Coronary artery (tissue), 2 donors: ENCODE measurements around the gene KLK4.

Source experiments
- DNase-seq: peaks from one replicate; pipeline ENCODE4 v3.0.0-alpha.2; 2017; ENCODE audit warnings: low spot score
- H3K27ac ChIP-seq, 2 donors: fragments of 200-600 bp; sonication (generic); one replicate each; pipeline ENCODE4 v1.5.1; 2016 to 2019
- H3K4me3 ChIP-seq: fragments of 200-600 bp; sonication (generic); 2 replicates; pipeline ENCODE4 v1.5.1; 2016; ENCODE audit warnings: mild to moderate bottlenecking, moderate library complexity
- TF ChIP-seq, protein P1 (sequence below): fragments of 200-600 bp; sonication (generic); IDR thresholded peaks from one replicate; pipeline ENCODE4 v1.5.1; 2019; ENCODE audit warnings: antibody characterized with exemption

The KLK4 gene

DNA sequence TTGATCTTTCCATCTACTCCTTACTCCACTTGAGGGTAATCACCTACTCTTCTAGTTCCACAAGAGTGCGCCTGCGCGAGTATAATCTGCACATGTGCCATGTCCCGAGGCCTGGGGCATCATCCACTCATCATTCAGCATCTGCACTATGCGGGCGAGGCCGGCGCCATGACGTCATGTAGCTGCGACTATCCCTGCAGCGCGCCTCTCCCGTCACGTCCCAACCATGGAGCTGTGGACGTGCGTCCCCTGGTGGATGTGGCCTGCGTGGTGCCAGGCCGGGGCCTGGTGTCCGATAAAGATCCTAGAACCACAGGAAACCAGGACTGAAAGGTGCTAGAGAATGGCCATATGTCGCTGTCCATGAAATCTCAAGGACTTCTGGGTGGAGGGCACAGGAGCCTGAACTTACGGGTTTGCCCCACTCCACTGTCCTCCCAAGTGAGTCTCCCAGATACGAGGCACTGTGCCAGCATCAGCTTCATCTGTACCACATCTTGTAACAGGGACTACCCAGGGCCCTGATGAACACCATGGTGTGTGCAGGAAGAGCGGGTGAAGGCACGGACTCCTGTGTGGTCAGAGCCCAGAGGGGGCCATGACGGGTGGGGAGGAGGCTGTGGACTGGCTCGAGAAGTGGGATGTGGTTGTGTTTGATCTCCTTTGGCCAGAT, 40.6 kb downstream of the KLK4 start:
- DNase-seq = no peak

DNA sequence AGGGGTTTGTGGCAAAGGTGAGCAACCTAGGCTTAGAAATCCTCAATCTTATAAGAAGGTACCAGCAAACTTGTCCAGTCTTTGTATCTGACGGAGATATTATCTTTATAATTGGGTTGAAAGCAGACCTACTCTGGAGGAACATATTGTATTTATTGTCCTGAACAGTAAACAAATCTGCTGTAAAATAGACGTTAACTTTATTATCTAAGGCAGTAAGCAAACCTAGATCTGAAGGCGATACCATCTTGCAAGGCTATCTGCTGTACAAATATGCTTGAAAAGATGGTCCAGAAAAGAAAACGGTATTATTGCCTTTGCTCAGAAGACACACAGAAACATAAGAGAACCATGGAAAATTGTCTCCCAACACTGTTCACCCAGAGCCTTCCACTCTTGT, 41.7 kb downstream of the KLK4 start:
- TF ChIP-seq, protein P1, sequence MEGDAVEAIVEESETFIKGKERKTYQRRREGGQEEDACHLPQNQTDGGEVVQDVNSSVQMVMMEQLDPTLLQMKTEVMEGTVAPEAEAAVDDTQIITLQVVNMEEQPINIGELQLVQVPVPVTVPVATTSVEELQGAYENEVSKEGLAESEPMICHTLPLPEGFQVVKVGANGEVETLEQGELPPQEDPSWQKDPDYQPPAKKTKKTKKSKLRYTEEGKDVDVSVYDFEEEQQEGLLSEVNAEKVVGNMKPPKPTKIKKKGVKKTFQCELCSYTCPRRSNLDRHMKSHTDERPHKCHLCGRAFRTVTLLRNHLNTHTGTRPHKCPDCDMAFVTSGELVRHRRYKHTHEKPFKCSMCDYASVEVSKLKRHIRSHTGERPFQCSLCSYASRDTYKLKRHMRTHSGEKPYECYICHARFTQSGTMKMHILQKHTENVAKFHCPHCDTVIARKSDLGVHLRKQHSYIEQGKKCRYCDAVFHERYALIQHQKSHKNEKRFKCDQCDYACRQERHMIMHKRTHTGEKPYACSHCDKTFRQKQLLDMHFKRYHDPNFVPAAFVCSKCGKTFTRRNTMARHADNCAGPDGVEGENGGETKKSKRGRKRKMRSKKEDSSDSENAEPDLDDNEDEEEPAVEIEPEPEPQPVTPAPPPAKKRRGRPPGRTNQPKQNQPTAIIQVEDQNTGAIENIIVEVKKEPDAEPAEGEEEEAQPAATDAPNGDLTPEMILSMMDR = no peak
- no peak for DNase-seq
- no peak overlapping the region for H3K4me3 ChIP-seq
- no peak overlapping the region for H3K27ac ChIP-seq

More for the DNA sequence above, 40.6 kb downstream of the KLK4 start:
- no peak overlapping the region for H3K27ac ChIP-seq
- H3K4me3 ChIP-seq = no peak overlapping the region
- TF ChIP-seq, protein P1 = no peak

DNA sequence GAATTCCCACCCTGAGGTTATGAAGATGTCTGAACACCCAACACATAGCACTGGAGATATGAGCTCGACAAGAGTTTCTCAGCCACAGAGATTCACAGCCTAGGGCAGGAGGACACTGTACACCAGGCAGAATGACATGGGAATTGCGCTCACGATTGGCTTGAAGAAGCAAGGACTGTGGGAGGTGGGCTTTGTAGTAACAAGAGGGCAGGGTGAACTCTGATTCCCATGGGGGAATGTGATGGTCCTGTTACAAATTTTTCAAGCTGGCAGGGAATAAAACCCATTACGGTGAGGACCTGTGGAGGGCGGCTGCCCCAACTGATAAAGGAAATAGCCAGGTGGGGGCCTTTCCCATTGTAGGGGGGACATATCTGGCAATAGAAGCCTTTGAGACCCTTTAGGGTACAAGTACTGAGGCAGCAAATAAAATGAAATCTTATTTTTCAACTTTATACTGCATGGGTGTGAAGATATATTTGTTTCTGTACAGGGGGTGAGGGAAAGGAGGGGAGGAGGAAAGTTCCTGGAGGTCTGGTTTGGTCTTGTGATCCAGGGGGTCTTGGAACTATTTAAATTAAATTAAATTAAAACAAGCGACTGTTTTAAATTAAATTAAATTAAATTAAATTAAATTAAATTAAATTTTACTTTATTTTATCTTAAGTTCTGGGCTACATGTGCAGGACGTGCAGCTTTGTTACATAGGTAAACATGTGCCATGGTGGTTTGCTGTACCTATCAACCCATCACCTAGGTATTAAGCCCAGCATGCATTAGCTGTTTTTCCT, 49.5 kb downstream of the KLK4 start:
- TF ChIP-seq, protein P1 = no peak
- Histone ChIP-seq H3K4me3 (no peak overlapping the region), H3K27ac (no peak overlapping the region)
- DNase-seq = no peak

DNA sequence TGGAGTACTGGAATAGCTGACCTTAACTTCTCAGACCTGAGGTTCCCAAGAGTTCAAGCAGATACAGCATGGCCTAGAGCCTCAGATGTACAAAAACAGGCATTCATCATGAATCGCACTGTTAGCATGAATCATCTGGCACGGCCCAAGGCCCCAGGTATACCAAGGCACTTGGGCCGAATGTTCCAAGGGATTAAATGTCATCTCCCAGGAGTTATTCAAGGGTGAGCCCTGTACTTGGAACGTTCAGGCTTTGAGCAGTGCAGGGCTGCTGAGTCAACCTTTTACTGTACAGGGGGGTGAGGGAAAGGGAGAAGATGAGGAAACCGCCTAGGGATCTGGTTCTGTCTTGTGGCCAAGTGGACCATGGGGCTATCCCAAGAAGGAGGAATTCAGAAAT, 50.2 kb downstream of the KLK4 start:
- H3K27ac ChIP-seq = no peak overlapping the region
- no peak for DNase-seq
- H3K4me3 ChIP-seq = no peak overlapping the region
- TF ChIP-seq, protein P1 = no peak

DNA sequence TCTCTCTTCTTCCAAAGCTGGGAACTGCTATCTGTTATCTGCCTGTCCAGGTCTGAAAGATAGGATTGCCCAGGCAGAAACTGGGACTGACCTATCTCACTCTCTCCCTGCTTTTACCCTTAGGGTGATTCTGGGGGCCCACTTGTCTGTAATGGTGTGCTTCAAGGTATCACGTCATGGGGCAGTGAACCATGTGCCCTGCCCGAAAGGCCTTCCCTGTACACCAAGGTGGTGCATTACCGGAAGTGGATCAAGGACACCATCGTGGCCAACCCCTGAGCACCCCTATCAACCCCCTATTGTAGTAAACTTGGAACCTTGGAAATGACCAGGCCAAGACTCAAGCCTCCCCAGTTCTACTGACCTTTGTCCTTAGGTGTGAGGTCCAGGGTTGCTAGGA, 51.3 kb downstream of the KLK4 start:
- TF ChIP-seq, protein P1 = no peak
- no peak overlapping the region for H3K27ac ChIP-seq
- DNase-seq = no peak
- H3K4me3 ChIP-seq = no peak overlapping the region

DNA sequence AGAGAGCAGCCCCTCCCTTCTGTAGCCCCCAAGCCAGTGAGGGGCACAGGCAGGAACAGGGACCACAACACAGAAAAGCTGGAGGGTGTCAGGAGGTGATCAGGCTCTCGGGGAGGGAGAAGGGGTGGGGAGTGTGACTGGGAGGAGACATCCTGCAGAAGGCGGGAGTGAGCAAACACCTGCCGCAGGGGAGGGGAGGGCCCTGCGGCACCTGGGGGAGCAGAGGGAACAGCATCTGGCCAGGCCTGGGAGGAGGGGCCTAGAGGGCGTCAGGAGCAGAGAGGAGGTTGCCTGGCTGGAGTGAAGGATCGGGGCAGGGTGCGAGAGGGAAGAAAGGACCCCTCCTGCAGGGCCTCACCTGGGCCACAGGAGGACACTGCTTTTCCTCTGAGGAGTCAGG, 52.3 kb downstream of the KLK4 start:
- TF ChIP-seq, protein P1 = no peak
- Histone ChIP-seq H3K4me3 (no peak overlapping the region), H3K27ac (no peak overlapping the region)
- DNase-seq = no peak

DNA sequence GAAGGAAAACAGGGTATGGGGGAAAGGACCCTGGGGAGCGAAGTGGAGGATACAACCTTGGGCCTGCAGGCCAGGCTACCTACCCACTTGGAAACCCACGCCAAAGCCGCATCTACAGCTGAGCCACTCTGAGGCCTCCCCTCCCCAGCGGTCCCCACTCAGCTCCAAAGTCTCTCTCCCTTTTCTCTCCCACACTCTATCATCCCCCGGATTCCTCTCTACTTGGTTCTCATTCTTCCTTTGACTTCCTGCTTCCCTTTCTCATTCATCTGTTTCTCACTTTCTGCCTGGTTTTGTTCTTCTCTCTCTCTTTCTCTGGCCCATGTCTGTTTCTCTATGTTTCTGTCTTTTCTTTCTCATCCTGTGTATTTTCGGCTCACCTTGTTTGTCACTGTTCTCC, 53.8 kb downstream of the KLK4 start:
- TF ChIP-seq, protein P1 = no peak
- no peak overlapping the region for H3K4me3 ChIP-seq
- DNase-seq = no peak
- H3K27ac ChIP-seq = no peak overlapping the region
